Stimulated activated naive CD8-positive, alpha-beta T cell treated with anti-CD3 and anti-CD28 coated beads, Interleukin-15, amount 100 ng/mL, for 72 hours (primary cell): ENCODE results near the gene AMMECR1.
A peak's percentile ranks its signal among the peaks of the same experiment; 100 is the strongest.

Experiments
- ATAC-seq: fragments of 150-1000 bp; cut with Tn5 transposase; 2 replicates; pipeline ENCODE4 v1.10.0; 2021; ENCODE audit warnings: mild to moderate bottlenecking, moderate library complexity
- DNase-seq, 2 donors: peaks; one replicate each; pipeline ENCODE4 v3.0.0; 2021 to 2022
- H3K27ac Mint-ChIP-seq, 2 donors: one replicate each; pipeline ENCODE4 v1.8.0; 2022; ENCODE audit warnings: mild to moderate bottlenecking in 2 of 2, mixed read lengths in 2 of 2, moderate library complexity in 2 of 2
- H3K27me3 Mint-ChIP-seq: one replicate; pipeline ENCODE4 v1.8.0; 2022; ENCODE audit warnings: mixed read lengths
- H3K4me1 Mint-ChIP-seq: one replicate; pipeline ENCODE4 v1.8.0; 2022; ENCODE audit warnings: mild to moderate bottlenecking, mixed read lengths
- H3K4me3 Mint-ChIP-seq, 2 donors: one replicate each; pipeline ENCODE4 v1.8.0; 2022; ENCODE audit warnings: mild to moderate bottlenecking in 2 of 2, mixed read lengths in 2 of 2, moderate library complexity in 1 of 2
- H3K9me3 Mint-ChIP-seq, 2 donors: one replicate each; pipeline ENCODE4 v1.8.0; 2022; ENCODE audit warnings: mixed read lengths in 2 of 2

The AMMECR1 gene

GRCh38 chrX:110287605-110288004 is 30.3 kb downstream of the AMMECR1 start:
- H3K27me3 Mint-ChIP-seq: no peaks in the 10 kb centered on the region
- no peak for DNase-seq
- H3K27ac Mint-ChIP-seq: no peak overlapping the region
- no peaks in the 10 kb centered on the region for H3K9me3 Mint-ChIP-seq
- no peak for ATAC-seq
- peaks cover 7% of the 10 kb centered on the region for H3K4me1 Mint-ChIP-seq
- no peak overlapping the region for H3K4me3 Mint-ChIP-seq

- H3K4me3 Mint-ChIP-seq: no peak overlapping the region
- no peaks in the 10 kb centered on the region for H3K27me3 Mint-ChIP-seq
- ATAC-seq (peak; percentile 72), DNase-seq (no peak)
- no peak overlapping the region for H3K27ac Mint-ChIP-seq
- H3K4me1 Mint-ChIP-seq: peaks cover 7% of the 10 kb centered on the region
- H3K9me3 Mint-ChIP-seq: no peaks in the 10 kb centered on the region
These were observed 31.8 kb downstream of the AMMECR1 start for GRCh38 chrX:110286106-110286505.

- ATAC-seq (no peak), DNase-seq (no peak)
- H3K27ac Mint-ChIP-seq: no peak overlapping the region
These were observed 33.7 kb downstream of the AMMECR1 start for GRCh38 chrX:110284159-110284558.

GRCh38 chrX:110282922-110283321 is 35.0 kb downstream of the AMMECR1 start:
- Mint-ChIP-seq H3K27ac (no peak overlapping the region), H3K4me1 (no peaks in the 10 kb centered on the region), H3K4me3 (no peak overlapping the region), H3K9me3 (no peaks in the 10 kb centered on the region), H3K27me3 (no peaks in the 10 kb centered on the region)
- ATAC-seq (no peak), DNase-seq (no peak)

More at GRCh38 chrX:110284159-110284558, 33.7 kb downstream of the AMMECR1 start:
- H3K27me3 Mint-ChIP-seq: no peaks in the 10 kb centered on the region
- H3K4me1 Mint-ChIP-seq: peaks cover 6% of the 10 kb centered on the region
- H3K9me3 Mint-ChIP-seq: no peaks in the 10 kb centered on the region
- H3K4me3 Mint-ChIP-seq: no peak overlapping the region

GRCh38 chrX:110281377-110281776 is 36.5 kb downstream of the AMMECR1 start:
- DNase-seq (no peak), ATAC-seq (no peak)
- Mint-ChIP-seq H3K4me1 (no peaks in the 10 kb centered on the region), H3K27ac (no peak overlapping the region), H3K9me3 (no peaks in the 10 kb centered on the region), H3K4me3 (no peak overlapping the region), H3K27me3 (no peaks in the 10 kb centered on the region)

GRCh38 chrX:110280954-110281353 is 36.9 kb downstream of the AMMECR1 start:
- no peaks in the 10 kb centered on the region for H3K27me3 Mint-ChIP-seq
- DNase-seq (no peak), ATAC-seq (no peak)
- H3K4me1 Mint-ChIP-seq: no peaks in the 10 kb centered on the region
- H3K9me3 Mint-ChIP-seq: no peaks in the 10 kb centered on the region
- no peak overlapping the region for H3K27ac Mint-ChIP-seq
- H3K4me3 Mint-ChIP-seq: no peak overlapping the region

GRCh38 chrX:110277609-110278008 is 40.3 kb downstream of the AMMECR1 start:
- DNase-seq (no peak), ATAC-seq (no peak)
- Mint-ChIP-seq H3K4me1 (no peaks in the 10 kb centered on the region), H3K4me3 (no peak overlapping the region), H3K27ac (no peak overlapping the region), H3K9me3 (no peaks in the 10 kb centered on the region), H3K27me3 (no peaks in the 10 kb centered on the region)

GRCh38 chrX:110276778-110277177 is 41.1 kb downstream of the AMMECR1 start:
- Mint-ChIP-seq H3K4me3 (no peak overlapping the region), H3K27ac (no peak overlapping the region), H3K9me3 (no peaks in the 10 kb centered on the region), H3K27me3 (no peaks in the 10 kb centered on the region), H3K4me1 (no peaks in the 10 kb centered on the region)
- DNase-seq: no peak
- ATAC-seq: no peak

- DNase-seq (no peak), ATAC-seq (no peak)
- Mint-ChIP-seq H3K27me3 (no peaks in the 10 kb centered on the region), H3K9me3 (no peaks in the 10 kb centered on the region), H3K27ac (no peak overlapping the region), H3K4me3 (no peak overlapping the region), H3K4me1 (peaks cover 19% of the 10 kb centered on the region)
These were observed 49.0 kb downstream of the AMMECR1 start for GRCh38 chrX:110268886-110269285.

- H3K9me3 Mint-ChIP-seq: no peaks in the 10 kb centered on the region
- no peak overlapping the region for H3K4me3 Mint-ChIP-seq
- H3K4me1 Mint-ChIP-seq: peaks cover 19% of the 10 kb centered on the region
- ATAC-seq: no peak
- no peaks in the 10 kb centered on the region for H3K27me3 Mint-ChIP-seq
- peak overlapping the region in 1 of 2 donors; percentile 25 for H3K27ac Mint-ChIP-seq
- DNase-seq: no peak
These were observed 49.5 kb downstream of the AMMECR1 start for GRCh38 chrX:110268395-110268794.

GRCh38 chrX:110267874-110268273 is 50.0 kb downstream of the AMMECR1 start:
- no peak for DNase-seq
- ATAC-seq: no peak
- Mint-ChIP-seq H3K4me3 (no peak overlapping the region), H3K27ac (peak overlapping the region; percentile 25 to 56), H3K9me3 (no peaks in the 10 kb centered on the region), H3K4me1 (peaks cover 19% of the 10 kb centered on the region), H3K27me3 (no peaks in the 10 kb centered on the region)

- DNase-seq: no peak
- Mint-ChIP-seq H3K27me3 (no peaks in the 10 kb centered on the region), H3K4me1 (peaks cover 19% of the 10 kb centered on the region), H3K27ac (no peak overlapping the region), H3K4me3 (no peak overlapping the region), H3K9me3 (no peaks in the 10 kb centered on the region)
- ATAC-seq: no peak
These were observed 52.2 kb downstream of the AMMECR1 start for GRCh38 chrX:110265661-110266060.

- peaks cover 7% of the 10 kb centered on the region for H3K4me1 Mint-ChIP-seq
- ATAC-seq (no peak), DNase-seq (no peak)
- H3K4me3 Mint-ChIP-seq: no peak overlapping the region
- H3K27ac Mint-ChIP-seq: no peak overlapping the region
- H3K9me3 Mint-ChIP-seq: no peaks in the 10 kb centered on the region
- no peaks in the 10 kb centered on the region for H3K27me3 Mint-ChIP-seq
These were observed 58.8 kb downstream of the AMMECR1 start for GRCh38 chrX:110259117-110259516.

GRCh38 chrX:110258552-110258951 is 59.3 kb downstream of the AMMECR1 start:
- Mint-ChIP-seq H3K4me3 (no peak overlapping the region), H3K9me3 (no peaks in the 10 kb centered on the region), H3K4me1 (peaks cover 7% of the 10 kb centered on the region), H3K27ac (no peak overlapping the region), H3K27me3 (no peaks in the 10 kb centered on the region)
- DNase-seq (no peak), ATAC-seq (no peak)

GRCh38 chrX:110257889-110258288 is 60.0 kb downstream of the AMMECR1 start:
- ATAC-seq (no peak), DNase-seq (no peak)
- no peaks in the 10 kb centered on the region for H3K27me3 Mint-ChIP-seq
- H3K4me3 Mint-ChIP-seq: no peak overlapping the region
- peaks cover 7% of the 10 kb centered on the region for H3K4me1 Mint-ChIP-seq
- no peak overlapping the region for H3K27ac Mint-ChIP-seq
- peaks cover 0 to under 1% of the 10 kb centered on the region in 2 donors for H3K9me3 Mint-ChIP-seq

GRCh38 chrX:110252711-110253110 is 65.2 kb downstream of the AMMECR1 start:
- Mint-ChIP-seq H3K4me1 (peaks cover 4% of the 10 kb centered on the region), H3K27ac (no peak overlapping the region), H3K27me3 (no peaks in the 10 kb centered on the region), H3K9me3 (peaks cover 0 to 4% of the 10 kb centered on the region in 2 donors), H3K4me3 (no peak overlapping the region)
- DNase-seq (no peak), ATAC-seq (no peak)

GRCh38 chrX:110251961-110252360 is 65.9 kb downstream of the AMMECR1 start:
- H3K9me3 Mint-ChIP-seq: peaks cover 0 to 4% of the 10 kb centered on the region in 2 donors
- DNase-seq (no peak), ATAC-seq (no peak)
- peaks cover 6% of the 10 kb centered on the region for H3K4me1 Mint-ChIP-seq
- H3K27ac Mint-ChIP-seq: no peak overlapping the region
- no peak overlapping the region for H3K4me3 Mint-ChIP-seq
- no peaks in the 10 kb centered on the region for H3K27me3 Mint-ChIP-seq
